DMS 273 (cell line): Measurements from ENCODE around the gene VPS35.

Source experiments
- DNase-seq: peaks from one replicate; lab custom pipeline; 2025; ENCODE audit not compliant: unreplicated experiment; lab: John Stamatoyannopoulos, UW

VPS35 gene

DNA sequence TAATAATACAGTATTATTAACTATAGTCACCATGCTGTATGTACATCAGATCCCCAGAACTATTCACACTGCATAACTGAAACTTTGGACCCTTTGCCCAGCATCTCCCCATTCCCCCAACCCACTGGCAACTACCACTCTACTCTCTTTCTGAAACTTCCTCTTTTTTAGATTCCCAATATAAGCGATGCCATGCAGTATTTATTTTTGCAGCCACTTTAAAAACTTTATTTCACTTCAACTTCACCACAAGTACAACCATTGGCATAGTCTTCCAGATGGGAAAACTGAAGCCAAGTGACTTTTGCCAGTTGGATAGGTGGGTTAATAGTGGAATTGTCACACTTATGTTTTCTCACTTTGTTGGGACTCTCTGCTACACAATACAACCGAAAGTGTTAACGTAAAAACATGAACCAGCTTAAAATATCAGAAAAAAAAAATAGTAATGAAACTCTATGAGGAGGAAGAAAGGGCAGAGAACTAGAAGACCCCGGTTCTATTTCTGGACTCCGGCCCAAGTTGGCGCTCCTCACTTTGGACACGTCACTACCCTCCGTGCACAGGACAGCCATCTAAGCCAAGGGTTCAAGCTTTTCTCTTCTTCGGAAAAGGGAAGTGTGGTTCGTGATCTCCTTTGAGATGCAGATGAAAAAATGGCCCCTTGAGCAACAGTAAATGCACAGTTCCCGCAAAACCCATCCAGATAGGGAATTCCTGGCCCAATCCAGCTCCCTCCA lies 68.5 kb downstream of the VPS35 start:
- peak; percentile 62 for DNase-seq

DNA sequence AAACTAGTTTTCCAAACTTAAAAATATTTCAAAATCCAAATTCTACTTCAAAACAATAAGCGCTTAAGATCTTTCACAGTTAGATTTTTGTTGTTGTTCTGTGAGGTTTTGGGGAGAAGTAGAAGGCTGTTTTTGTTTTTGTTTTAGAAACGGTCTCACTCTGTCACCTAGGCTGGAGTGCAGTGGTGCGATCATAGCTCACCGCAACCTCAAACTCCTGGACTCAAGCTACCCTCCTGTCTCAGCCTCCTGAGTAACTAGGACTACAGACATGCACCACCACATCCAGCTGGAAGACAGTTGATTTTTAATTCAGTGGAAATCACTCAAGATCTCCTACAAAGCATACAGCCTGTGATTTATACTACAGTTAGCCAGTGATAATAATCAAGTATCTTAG lies 70.5 kb downstream of the VPS35 start:
- no peak for DNase-seq

DNA sequence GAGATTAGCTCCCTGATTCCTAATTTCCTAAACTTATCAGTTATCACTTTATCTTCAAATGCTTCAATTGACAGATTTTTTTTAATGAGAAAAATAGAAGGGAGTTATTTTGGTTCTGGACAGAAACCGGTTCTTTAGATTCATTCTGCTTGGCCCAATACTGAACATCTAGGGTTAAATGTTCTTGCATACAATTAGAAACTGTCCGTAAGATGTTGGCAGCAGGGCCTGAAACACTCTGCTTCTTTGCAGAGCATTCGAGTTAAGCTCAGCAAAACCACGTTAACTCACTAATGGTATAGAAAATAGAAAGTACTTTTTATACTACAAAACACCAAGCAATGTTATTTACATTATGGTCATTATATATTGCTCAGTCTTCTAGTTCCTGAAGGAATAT lies 75.0 kb downstream of the VPS35 start:
- no peak for DNase-seq

DNA sequence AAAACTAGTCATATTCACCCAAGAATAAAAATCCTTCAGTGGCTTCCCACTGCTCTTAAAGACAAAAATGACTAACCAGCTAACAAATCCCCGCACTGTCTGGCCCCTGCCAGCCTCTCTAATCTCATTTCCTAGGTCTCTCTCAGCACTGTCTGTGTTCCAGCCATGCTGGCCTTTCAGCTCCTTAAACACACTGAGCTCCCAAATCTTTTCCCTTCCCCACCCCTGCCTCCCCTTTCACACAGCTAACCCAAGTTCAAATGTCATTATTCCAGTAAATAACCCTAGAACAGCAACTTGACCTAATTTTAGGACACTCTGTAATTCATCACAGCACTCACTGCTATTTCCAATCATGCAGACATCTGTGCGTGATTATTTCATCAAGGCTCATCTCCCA lies 75.6 kb downstream of the VPS35 start:
- no peak for DNase-seq

DNA sequence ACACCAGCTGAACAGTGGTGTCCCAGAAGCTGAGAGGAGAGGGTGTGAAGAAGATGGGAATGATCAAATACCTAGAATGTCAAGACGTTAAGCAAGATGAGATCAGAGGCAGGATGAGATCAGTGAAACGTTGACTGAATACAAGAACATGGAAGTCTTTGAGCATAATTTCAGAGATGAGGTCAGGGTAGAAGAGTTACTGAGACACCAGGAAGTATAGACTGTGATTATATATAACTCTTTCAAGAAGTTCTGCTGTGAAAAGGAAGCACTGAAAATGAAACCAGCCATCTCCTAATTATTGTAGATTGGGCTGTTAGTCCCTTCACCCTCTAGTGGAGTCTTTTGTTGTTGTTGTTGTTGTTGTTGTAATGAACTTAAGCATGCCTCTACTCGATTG lies 76.9 kb downstream of the VPS35 start:
- DNase-seq: no peak

DNA sequence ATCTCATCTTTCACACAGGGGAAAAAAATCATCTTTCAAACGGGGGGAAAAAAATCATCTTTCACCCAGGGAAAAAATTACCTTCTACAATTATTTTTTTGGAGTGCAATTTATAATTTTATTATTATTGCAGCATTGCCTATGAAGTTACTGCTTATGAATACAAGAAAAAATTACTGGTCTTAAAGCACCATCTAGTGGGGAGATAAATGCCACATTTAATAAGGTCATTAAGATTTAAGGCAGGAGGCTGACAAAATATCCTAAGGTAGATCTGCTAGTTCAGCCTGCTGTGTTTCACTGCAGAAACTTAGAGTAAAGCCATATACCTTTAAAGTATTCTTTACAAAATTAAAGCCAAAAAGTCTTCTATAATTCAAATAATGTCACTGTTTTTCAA lies 81.4 kb downstream of the VPS35 start:
- peak; percentile 59 for DNase-seq

DNA sequence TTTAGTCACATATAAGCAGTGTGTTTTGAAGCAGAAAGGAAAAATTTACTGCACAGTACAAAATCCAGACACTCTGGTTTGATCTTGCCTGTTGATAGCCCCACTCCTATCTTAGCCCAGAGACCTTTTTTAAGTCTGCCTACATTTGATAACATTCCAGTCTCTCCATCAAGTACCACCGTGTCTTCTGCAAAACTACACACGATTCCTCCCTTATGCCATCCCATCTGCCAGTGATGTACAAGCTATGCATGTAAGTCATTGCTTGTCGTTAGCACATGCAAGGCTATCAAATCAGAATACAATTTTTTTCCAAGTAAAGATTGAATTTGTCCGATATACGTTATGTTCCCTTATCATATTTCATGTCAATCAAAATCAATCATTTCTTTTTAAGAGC lies 82.7 kb downstream of the VPS35 start:
- no peak for DNase-seq
